SU-DHL-6 (cell line): ENCODE results near the gene DOCK1.

Experiments used
- CTCF ChIP-seq: fragments of 200-600 bp; sonication (generic); IDR thresholded peaks from one replicate; pipeline ENCODE4 v1.5.1; 2017; ENCODE audit warnings: antibody characterized with exemption, mild to moderate bottlenecking, low read length, moderate library complexity; ENCODE audit not compliant: insufficient read depth, poor library complexity, severe bottlenecking
- EZH2phosphoT487 ChIP-seq: fragments of 200-600 bp; sonication (generic), shearing (Covaris generic); conservative IDR thresholded peaks from 2 replicates; pipeline ENCODE4 v1.6.1; 2018; ENCODE audit warnings: mild to moderate bottlenecking, antibody characterized with exemption, low read length, moderate library complexity, mixed read lengths

GRCh38 chr10:126895214-126895781 is 9.9 kb upstream of the DOCK1 start:
- TF ChIP-seq CTCF (no peak), EZH2phosphoT487 (no peak)
